Vagina (tissue), 2 donors: Measurements from ENCODE around the gene DVL1. TPM values are rescaled to one million over a fixed set of nuclear protein-coding genes. Genes with fewer than 3 reads are reported as not detected.
A peak's percentile ranks its signal among the peaks of the same experiment; 100 is the strongest.

Experiments
- DNase-seq, 2 donors: peaks; one replicate each; pipeline ENCODE4 v3.0.0-alpha.2; 2017; ENCODE audit errors: extremely low spot score in 2 of 2
- H3K27ac ChIP-seq: fragments of 200-600 bp; sonication (generic); one replicate; pipeline ENCODE4 v1.5.1; 2019
- H3K27me3 ChIP-seq: fragments of 200-600 bp; sonication (generic); one replicate; pipeline ENCODE4 v1.5.1; 2019
- H3K36me3 ChIP-seq, 2 donors: fragments of 200-600 bp; sonication (generic); one replicate each; pipeline ENCODE4 v1.5.1; 2017 to 2019
- H3K4me1 ChIP-seq: fragments of 200-600 bp; sonication (generic); one replicate; pipeline ENCODE4 v1.5.1; 2019
- H3K4me3 ChIP-seq, 2 donors: fragments of 200-600 bp; sonication (generic); 1 replicate in 1 of 2; 2 replicates in 1 of 2; pipeline ENCODE4 v1.5.1; 2016 to 2019
- H3K9me3 ChIP-seq: fragments of 200-600 bp; sonication (generic); one replicate; pipeline ENCODE4 v1.5.1; 2019
- CTCF ChIP-seq, 3 experiments: fragments of 450-650 bp in 2 of 3; fragments of 200-600 bp in 1 of 3; sonication (generic) in 1 of 3; IDR thresholded peaks; one replicate each; pipeline ENCODE4 v1.5.1; 2017 to 2019; ENCODE audit warnings: antibody characterized with exemption in 3 of 3, mild to moderate bottlenecking in 2 of 3, moderate library complexity in 2 of 3
- POLR2A ChIP-seq, 2 donors: fragments of 450-650 bp; IDR thresholded peaks; one replicate each; pipeline ENCODE4 v1.6.1; 2017; ENCODE audit warnings: antibody characterized with exemption in 2 of 2, mild to moderate bottlenecking in 2 of 2, moderate library complexity in 2 of 2
- POLR2AphosphoS5 ChIP-seq, 2 donors: sonication (generic); formaldehyde crosslinking; IDR thresholded peaks; one replicate each; pipeline ENCODE4 v1.9.0; 2017; ENCODE audit warnings: antibody characterized with exemption in 2 of 2, mild to moderate bottlenecking in 2 of 2, low read depth in 1 of 2; ENCODE audit not compliant: insufficient read depth in 1 of 2
- intact Hi-C: fragments of 100-400 bp; cut with DNase I; formaldehyde crosslinking; loops from one replicate; pipeline ENCODE4 v1.15.1; 2023
- total RNA-seq: library from RNA; depleted of rRNA; stranded (reverse); fragments of >200 nt; gene quantifications from one replicate; pipeline ENCODE4 v1.2.3, GENCODE V29; 2016

Gene DVL1
- total RNA-seq, 1 donor from 2014 or later: 72.4 TPM

- no peak overlapping the region for H3K27ac ChIP-seq
- intact Hi-C loops: no loop called here
- no peak for DNase-seq
- H3K4me3 ChIP-seq: no peak overlapping the region
- H3K9me3 ChIP-seq: no peaks in the 10 kb centered on the region
- TF ChIP-seq CTCF (IDR thresholded peaks at IDR 0.05) (no peak), POLR2AphosphoS5 (IDR thresholded peaks at IDR 0.05; ENCODE audit: insufficient read depth in 1 of 2, low read depth in 1 of 2) (no peak)
- H3K4me1 ChIP-seq: peaks cover 15% of the 10 kb centered on the region
- no peaks in the 10 kb centered on the region for H3K36me3 ChIP-seq
- no peaks in the 10 kb centered on the region for H3K27me3 ChIP-seq
Observed at GRCh38 chr1:1365875-1366698, 16.9 kb upstream of the DVL1 start.

- Histone ChIP-seq H3K4me3 (no peak overlapping the region), H3K36me3 (no peaks in the 10 kb centered on the region), H3K9me3 (no peaks in the 10 kb centered on the region), H3K27ac (no peak overlapping the region), H3K27me3 (no peaks in the 10 kb centered on the region), H3K4me1 (peaks cover 33% of the 10 kb centered on the region)
- DNase-seq: no peak
- intact Hi-C loops: no loop called here
- no peak for TF ChIP-seq POLR2A (IDR thresholded peaks at IDR 0.05)
- no peak for TF ChIP-seq POLR2AphosphoS5 (IDR thresholded peaks at IDR 0.05; ENCODE audit: insufficient read depth in 1 of 2, low read depth in 1 of 2)
- TF ChIP-seq CTCF (IDR thresholded peaks at IDR 0.05): no peak
Observed at GRCh38 chr1:1364266-1364665, 15.0 kb upstream of the DVL1 start.

GRCh38 chr1:1361982-1362423 lies 12.8 kb upstream of the DVL1 start:
- intact Hi-C loops: no loop called here
- TF ChIP-seq CTCF (IDR thresholded peaks at IDR 0.05) (no peak), POLR2AphosphoS5 (IDR thresholded peaks at IDR 0.05; ENCODE audit: insufficient read depth in 1 of 2, low read depth in 1 of 2) (peak in 1 of 2 donors; percentile 34), POLR2A (IDR thresholded peaks at IDR 0.05) (no peak)
- H3K36me3 ChIP-seq: no peaks in the 10 kb centered on the region
- no peak overlapping the region for H3K4me3 ChIP-seq
- no peaks in the 10 kb centered on the region for H3K9me3 ChIP-seq
- peaks cover 53% of the 10 kb centered on the region for H3K4me1 ChIP-seq
- peak overlapping the region; percentile 92 for H3K27ac ChIP-seq
- no peaks in the 10 kb centered on the region for H3K27me3 ChIP-seq
- DNase-seq: no peak

- H3K36me3 ChIP-seq: no peaks in the 10 kb centered on the region
- DNase-seq: no peak
- peaks cover 59% of the 10 kb centered on the region for H3K4me1 ChIP-seq
- no peaks in the 10 kb centered on the region for H3K9me3 ChIP-seq
- no peak overlapping the region for H3K4me3 ChIP-seq
- no peaks in the 10 kb centered on the region for H3K27me3 ChIP-seq
- TF ChIP-seq POLR2A (IDR thresholded peaks at IDR 0.05) (no peak), CTCF (IDR thresholded peaks at IDR 0.05) (no peak), POLR2AphosphoS5 (IDR thresholded peaks at IDR 0.05; ENCODE audit: insufficient read depth in 1 of 2, low read depth in 1 of 2) (no peak)
- peak overlapping the region; percentile 92 for H3K27ac ChIP-seq
- intact Hi-C loops: no loop called here
Observed at GRCh38 chr1:1361233-1361981, 12.2 kb upstream of the DVL1 start.
